Keratinocyte (primary cell): ENCODE results near the gene LRRN4.

Experiments
- EZH2 ChIP-seq: IDR thresholded peaks from one replicate; pipeline ENCODE4 v1.6.1; 2012; ENCODE audit warnings: inconsistent platforms, mild to moderate bottlenecking, low read length, moderate library complexity
- TF ChIP-seq, protein P1 (sequence below), 3 experiments: IDR thresholded peaks in 1 of 3; conservative IDR thresholded peaks in 1 of 3; optimal IDR thresholded peaks in 1 of 3; 2 replicates in 2 of 3; 3 replicates in 1 of 3; pipeline versions ENCODE3 to v1.5.1; 2011; ENCODE audit warnings: low read length in 3 of 3, mild to moderate bottlenecking in 3 of 3, moderate library complexity in 2 of 3, control low read depth in 1 of 3, inconsistent platforms in 1 of 3; ENCODE audit not compliant: insufficient read depth in 2 of 3; ENCODE audit errors: extremely low read depth in 1 of 3

GRCh38 chr20:6057139-6057538 lies 3.3 kb upstream of the LRRN4 start:
- TF ChIP-seq, protein P1, sequence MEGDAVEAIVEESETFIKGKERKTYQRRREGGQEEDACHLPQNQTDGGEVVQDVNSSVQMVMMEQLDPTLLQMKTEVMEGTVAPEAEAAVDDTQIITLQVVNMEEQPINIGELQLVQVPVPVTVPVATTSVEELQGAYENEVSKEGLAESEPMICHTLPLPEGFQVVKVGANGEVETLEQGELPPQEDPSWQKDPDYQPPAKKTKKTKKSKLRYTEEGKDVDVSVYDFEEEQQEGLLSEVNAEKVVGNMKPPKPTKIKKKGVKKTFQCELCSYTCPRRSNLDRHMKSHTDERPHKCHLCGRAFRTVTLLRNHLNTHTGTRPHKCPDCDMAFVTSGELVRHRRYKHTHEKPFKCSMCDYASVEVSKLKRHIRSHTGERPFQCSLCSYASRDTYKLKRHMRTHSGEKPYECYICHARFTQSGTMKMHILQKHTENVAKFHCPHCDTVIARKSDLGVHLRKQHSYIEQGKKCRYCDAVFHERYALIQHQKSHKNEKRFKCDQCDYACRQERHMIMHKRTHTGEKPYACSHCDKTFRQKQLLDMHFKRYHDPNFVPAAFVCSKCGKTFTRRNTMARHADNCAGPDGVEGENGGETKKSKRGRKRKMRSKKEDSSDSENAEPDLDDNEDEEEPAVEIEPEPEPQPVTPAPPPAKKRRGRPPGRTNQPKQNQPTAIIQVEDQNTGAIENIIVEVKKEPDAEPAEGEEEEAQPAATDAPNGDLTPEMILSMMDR (optimal IDR thresholded peaks at IDR 0.05 in 1 of 3, IDR thresholded peaks at IDR 0.05 in 1 of 3, conservative IDR thresholded peaks at IDR 0.05 in 1 of 3; ENCODE audit: extremely low read depth in 1 of 3, insufficient read depth in 2 of 3, low read length in 3 of 3) = no peak
- TF ChIP-seq EZH2 = no peak
